Astrocyte of the hippocampus (primary cell): ENCODE measurements around the gene IPO11.
A peak's percentile ranks its signal among the peaks of the same experiment; 100 is the strongest.
"Not testable (repeated sequence)": the region's sequence is repeated elsewhere in the genome, so short reads cannot be mapped to it uniquely, and the experiment has no call there.

Source experiments
- DNase-seq: peaks from one replicate; pipeline ENCODE4 v3.0.0; 2011; ENCODE audit warnings: low read depth, low spot score

Gene IPO11

GRCh38 chr5:62448528-62448927, 36.0 kb downstream of the IPO11 start:
- DNase-seq, result no peak

GRCh38 chr5:62450259-62450658, 37.7 kb downstream of the IPO11 start:
- DNase-seq, result no peak

DNA sequence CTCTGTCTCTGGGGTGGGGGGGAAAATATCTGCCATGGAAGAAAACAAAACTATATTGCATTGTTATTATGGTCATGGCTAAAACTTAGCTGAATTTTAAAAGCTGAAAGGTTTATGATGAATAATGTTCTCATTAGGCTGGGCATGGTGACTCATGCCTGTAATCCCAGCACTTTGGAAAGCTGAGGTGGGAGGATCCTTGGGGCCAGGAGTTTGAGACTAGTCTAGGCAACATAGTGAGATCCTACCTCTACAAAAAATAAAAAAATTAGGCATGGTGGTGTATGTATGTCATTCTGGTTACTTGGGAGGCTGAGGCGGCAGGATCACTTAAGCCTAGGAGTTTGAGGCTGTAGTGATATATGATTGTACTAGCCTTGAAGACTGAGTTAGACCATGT, 44.5 kb downstream of the IPO11 start:
- DNase-seq, result no peak

DNA sequence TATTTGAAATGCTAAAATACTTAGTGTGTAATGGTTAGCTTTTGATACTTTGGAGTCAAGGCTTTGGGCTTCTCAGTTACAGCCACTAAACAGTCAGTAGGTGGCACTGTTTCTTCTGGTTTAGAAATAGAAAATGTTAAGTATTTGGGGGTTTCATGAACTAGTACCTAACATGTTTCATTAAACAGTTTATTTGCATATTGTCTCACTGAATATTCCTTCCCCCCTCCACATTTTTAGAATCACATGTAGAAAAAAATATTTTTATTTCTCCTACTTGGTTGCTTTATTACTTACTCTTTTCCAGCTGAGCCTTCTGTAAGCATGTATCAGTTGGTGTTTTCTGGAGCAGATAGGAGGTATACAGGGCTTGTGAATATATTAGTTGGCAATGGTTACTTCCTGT, 48.0 kb downstream of the IPO11 start:
- peak; percentile 70 for DNase-seq

GRCh38 chr5:62461561-62461960, 49.0 kb downstream of the IPO11 start:
- DNase-seq, result no peak

DNA sequence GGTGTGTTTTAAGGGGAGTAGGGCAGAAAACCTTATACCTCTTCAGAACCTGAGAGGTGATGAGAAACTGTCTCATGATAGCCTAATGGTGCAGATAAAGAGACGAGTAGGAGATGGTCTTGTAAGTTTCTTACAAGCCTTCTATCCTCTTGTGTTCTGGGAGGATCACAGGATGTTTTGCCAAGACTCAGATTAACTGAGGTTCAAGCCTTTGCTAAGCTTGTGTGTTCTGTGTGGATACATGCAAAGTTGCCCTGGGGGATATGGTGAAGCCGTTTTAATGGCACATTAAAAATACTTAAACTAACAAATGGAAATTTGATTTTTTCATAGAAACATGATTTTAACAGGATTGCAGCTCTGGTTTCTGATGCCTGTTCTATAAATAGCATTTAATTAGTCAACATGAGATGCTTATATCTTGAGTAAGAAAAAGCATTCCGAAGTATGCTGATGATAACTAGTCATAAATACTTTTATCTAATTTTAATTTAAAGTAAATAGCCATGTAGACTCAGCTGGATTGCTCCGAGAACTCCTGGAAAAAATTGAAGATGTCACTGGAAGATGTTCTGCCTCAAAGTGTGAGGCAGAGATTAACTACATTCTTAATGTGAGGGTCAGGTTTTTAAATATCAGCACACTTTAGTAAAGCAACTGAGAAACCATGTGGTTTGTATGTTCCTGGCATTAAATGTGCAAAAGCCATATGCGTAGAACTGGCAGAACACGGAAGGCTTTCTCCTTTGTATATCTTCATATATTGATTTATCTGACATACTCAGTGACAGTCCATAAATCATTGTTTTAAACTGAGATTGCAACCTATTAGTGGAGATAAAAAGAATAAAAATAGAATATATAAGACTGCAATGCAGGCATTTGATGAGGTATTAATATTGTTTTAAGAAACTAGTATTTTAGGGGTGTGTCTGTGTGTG, 53.7 kb downstream of the IPO11 start:
- no peak for DNase-seq

DNA sequence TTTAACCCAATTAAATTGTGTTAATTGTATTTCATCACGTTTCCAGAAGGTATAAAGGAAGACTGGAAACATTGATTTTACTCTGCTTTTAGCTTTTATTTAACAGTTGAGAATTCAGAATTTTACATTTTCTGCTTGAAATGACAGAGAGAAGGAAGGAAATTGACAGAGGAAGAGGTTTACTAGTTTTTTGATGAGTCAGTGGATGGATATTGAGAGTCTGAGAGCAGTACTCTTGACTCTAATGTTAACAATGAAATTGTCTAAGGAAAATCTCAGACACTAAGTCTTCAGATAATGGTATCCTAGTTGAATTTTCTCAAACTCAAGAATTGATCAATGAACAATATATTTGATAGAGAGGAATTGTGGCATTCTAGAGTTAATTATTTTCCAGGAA, 60.6 kb downstream of the IPO11 start:
- no peak for DNase-seq

DNA sequence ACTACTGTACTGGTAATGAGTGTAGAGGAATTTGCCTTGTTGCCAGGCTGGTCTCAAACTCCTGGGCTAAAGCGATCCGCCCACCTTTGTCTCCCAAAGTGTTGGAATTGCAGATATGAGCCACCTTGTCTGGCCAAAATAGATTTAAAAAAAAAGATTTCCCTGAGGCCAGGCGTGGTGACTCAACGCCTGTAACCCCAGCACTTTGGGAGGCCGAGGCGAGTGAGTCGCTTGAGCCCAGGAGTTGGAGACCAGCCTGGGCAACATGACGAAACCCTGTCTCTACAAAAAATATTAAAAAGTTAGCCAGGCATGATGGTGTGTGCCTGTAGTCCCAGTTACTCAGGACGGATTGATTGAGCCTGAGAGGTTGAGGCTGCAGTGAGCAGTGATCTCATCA, 62.5 kb downstream of the IPO11 start:
- DNase-seq, result peak; percentile 85

DNA sequence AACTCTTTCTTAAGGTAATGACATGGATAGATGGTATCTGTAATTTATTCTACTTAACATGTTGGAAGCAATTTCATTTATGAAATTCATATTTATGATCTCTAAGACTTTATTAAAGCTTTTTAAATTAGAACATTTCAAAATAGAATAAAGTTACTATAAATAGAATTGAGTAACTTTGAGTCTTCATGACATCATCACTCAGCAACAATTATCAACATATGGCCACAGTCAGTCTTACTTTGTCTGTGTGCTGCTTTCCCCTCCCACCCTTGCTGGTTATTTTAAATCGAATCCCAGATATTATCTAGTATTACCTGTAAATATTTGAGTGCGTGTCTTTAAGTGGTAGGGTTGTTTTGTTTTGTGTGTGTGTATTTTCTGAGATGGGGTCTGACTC, 65.2 kb downstream of the IPO11 start:
- DNase-seq, result no peak

- no peak for DNase-seq
Observed at GRCh38 chr5:62483556-62483955, 71.0 kb downstream of the IPO11 start.

GRCh38 chr5:62486672-62487071, 74.1 kb downstream of the IPO11 start:
- no peak for DNase-seq

- DNase-seq, result no peak
Observed at GRCh38 chr5:62488531-62488930, 76.0 kb downstream of the IPO11 start.

DNA sequence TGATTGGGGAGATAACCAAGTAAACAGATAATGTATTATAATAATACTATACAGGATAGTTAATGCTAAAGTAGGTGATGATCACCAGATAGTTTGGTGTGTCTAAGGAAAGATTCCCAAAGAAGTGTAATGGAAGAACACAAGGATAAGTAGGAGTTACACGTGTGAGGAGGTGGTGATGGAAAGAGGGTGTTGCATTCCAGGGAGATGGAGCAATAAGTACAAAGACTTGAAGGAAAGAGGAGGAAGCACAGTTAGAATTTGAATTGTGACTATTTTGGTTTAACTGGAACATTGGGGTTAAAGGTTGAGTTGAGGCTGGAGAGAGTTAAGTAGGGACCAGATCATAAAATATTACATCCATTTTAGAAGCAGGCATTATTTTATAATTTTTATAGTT, 76.9 kb downstream of the IPO11 start:
- DNase-seq, result no peak

- DNase-seq, result no peak
Observed at GRCh38 chr5:62494772-62495171, 82.2 kb downstream of the IPO11 start.

DNA sequence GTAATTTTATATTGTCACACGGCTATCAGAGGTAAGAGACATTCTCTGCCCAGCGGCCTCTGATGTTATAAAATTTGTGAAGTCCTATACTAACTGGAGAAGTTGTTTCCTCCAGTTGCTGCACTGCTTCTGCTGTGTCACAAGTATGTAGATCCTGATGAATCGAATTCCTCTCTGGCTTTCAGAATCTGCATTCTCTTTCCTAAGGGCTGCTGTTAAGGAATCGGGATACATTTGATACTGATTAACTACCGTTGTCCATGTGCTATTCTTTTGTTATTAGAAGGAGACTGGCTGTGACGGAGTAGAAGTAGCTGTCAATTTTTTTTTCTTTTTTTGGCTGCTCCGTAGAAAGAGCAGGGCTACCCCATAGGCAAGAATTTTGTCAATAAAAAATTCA, 84.3 kb downstream of the IPO11 start:
- DNase-seq, result no peak

DNA sequence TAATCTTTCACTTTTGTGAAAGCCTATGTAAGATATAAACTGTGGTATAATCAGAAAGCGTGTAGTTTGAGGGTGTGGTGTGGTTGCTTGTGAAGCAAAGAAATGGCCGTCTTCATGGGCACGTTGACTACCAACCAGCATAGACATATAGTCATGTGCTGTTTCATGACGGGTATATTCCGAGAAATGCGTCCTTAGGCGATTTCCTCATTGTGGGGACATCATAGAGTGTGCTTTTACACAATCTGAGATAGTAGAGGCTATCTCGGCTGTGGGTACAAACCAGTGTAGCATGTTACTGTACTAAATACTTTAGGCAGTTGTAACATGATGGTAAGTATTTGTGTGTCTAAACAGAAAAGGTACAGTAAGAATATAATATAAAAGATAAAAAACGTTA, 86.4 kb downstream of the IPO11 start:
- DNase-seq, result no peak

DNA sequence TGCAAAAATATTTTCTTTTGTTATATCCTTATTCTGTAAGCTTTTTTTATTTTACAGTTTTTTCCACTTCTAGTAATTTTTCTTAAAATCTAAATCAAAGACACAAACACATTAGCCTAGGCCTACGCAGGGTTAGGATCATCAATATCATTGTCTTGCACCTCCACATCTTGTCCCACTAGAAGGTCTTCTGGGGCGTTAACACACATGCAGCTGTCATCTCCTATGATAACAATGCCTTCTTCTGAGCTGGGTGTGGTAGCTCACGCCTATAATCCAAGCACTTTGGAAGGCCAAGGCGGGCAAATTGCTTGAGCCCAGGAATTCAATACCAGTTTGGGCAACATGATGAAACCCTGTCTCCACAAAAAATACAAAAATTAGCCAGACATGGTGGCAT, 87.2 kb downstream of the IPO11 start:
- no peak for DNase-seq

DNA sequence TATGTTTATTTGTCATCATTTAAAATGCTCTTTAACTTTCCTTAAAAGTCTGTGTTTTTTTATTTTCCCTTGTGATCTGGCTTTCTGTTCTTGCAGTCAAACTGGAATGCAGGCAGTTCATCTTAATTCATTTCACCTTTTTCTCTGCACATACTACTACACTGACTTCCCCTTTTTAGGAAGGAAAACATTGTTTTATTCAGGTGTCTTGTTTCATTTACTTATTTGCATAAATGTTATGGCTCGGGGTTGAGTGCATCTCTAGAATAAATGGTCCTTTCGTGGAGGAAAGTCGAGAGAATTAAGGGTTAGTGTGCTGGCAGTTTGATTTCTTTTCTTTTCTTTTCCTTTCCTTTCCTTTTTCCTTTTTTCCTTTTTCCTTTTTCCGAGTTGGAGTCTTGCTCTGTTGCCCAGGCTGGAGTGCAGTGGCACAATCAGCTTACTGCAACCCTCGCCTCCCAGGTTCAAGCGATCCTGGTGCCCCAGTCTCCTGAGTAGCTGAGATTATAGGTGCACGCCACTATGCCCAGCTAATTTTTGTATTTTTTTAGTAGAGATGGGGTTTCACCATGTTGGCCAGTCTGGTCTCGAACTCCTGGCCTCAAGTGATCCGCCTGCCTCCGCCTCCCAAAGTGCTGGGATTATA, 90.0 kb downstream of the IPO11 start:
- no peak for DNase-seq

GRCh38 chr5:62504129-62504528, 91.6 kb downstream of the IPO11 start:
- no peak for DNase-seq

GRCh38 chr5:62506659-62507460, 94.3 kb downstream of the IPO11 start:
- no peak for DNase-seq

DNA sequence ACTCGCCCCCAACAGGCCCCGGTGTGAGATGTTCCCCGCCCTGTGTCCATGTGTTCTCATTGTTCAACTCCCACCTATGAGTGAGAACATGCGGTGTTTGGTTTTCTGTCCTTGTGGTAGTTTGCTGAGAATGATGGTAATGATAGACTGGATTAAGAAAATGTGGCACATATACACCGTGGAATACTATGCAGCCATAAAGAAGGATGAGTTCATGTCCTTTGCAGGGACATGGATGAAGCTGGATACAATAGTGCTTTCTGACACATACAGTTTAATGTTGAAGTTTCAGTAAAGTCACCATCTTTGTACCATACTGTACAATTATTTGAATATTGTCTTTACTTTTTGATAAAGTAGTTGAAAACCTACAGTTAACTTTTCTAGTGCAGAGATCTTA, 96.2 kb downstream of the IPO11 start:
- not testable (repeated sequence) for DNase-seq

GRCh38 chr5:62509806-62510205, 97.2 kb downstream of the IPO11 start:
- DNase-seq, result peak; percentile 8
